ENCODE data around the gene FGGY.
"Not testable (repeated sequence)": the region's sequence is repeated elsewhere in the genome, so short reads cannot be mapped to it uniquely, and the experiment has no call there.

FGGY gene

DNA sequence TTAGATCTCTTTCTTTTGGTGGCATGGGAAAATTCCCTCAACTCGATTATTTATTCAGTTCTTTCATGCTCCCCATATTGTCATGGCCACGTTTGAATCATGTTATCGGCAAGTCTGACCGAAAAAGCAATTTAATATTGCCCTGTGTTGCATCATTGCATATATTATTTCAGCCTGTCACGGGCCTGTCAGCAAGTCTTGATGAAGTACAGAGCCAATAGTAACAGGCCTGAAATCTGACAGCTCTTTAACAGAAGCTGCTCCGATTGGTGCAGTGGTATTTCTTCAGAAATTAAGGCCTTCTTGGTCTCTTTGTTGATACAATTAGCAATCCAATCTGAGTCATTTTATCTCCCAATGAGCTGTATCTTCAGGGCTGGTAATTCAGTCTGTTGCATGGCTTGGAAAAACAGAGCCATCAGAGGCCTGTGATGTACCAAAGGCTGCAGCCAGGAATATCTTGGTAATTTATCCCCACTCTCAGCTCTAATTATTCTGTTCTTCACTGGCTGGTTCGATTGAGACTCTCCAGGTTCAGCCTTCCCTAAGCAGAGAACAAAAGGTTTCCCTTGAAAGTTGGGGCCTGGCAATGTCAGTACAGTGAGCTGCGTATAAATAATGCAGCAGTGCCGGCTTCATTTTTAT lies 149.5 kb downstream of the FGGY start:
- H3K4me1 ChIP-seq (ENCODE audit: control insufficient read depth, insufficient read depth, low read length) = peaks cover 9% of the 10 kb centered on the region; the same call in 1 of the 2 replicates
- H3K36me3 ChIP-seq (ENCODE audit: control insufficient read depth, insufficient read depth, low read length) = no peaks in the 10 kb centered on the region
- peak overlapping the region; percentile 1 for H3K27ac ChIP-seq (ENCODE audit: low read depth, low read length)
- H3K27me3 ChIP-seq (ENCODE audit: control insufficient read depth, insufficient read depth, low read length) = no peaks in the 10 kb centered on the region
- H3K4me3 ChIP-seq (ENCODE audit: low read depth, low read length) = no peak overlapping the region
- no peak overlapping the region for H3K9ac ChIP-seq (ENCODE audit: low read depth, low read length)
- H3K9me3 ChIP-seq (ENCODE audit: control insufficient read depth, insufficient read depth, low read length) = 0 out of 2 replicates have a peak, but pooled peaks cover 5% of the 10 kb centered on the region

DNA sequence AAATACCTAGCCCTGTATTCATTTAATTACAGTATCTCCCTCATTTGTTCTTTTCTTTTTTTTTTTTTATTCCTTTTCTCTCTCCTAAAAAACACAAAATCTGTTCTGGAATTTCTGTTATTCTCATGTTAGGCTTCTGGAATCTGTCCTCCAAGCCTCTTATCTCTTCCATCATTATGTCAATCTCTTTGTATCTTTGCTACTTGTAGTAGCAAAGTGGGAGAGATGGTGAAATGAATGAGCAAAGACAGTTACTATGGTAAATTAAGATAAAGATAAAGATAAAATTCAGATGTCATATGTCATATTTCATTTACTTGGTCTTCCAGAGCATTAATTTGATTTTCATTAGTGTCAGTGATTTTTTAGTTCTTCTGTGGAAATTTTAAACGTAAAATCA lies 155.1 kb downstream of the FGGY start:
- no peaks in the 10 kb centered on the region for H3K4me1 ChIP-seq (ENCODE audit: control insufficient read depth, insufficient read depth, low read length)
- no peak overlapping the region for H3K9ac ChIP-seq (ENCODE audit: low read depth, low read length)
- H3K27ac ChIP-seq (ENCODE audit: low read depth, low read length) = no peak overlapping the region
- H3K9me3 ChIP-seq (ENCODE audit: control insufficient read depth, insufficient read depth, low read length) = no peaks in the 10 kb centered on the region
- H3K36me3 ChIP-seq (ENCODE audit: control insufficient read depth, insufficient read depth, low read length) = no peaks in the 10 kb centered on the region
- H3K4me3 ChIP-seq (ENCODE audit: low read depth, low read length) = no peak overlapping the region
- H3K27me3 ChIP-seq (ENCODE audit: control insufficient read depth, insufficient read depth, low read length) = no peaks in the 10 kb centered on the region

DNA sequence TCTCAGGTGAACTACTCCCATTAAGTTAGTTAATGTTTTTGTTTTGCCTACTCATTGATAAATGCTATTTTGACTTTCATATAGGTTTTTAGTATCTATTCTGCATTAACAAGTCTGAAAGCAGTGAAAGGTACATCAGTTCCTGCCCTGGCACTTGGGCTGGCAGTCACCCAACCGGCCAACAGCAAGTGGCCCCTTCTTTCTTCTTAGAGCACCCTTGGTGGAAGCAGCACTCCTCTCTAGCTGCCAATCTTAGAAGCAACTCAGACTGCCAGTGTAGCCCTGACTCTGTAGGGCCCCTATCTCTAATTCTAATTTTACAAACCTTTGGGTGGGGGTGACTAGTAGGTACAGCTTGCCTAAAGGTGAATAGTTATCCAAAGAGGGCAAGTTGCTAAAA lies 155.7 kb downstream of the FGGY start:
- Histone ChIP-seq H3K9me3 (ENCODE audit: control insufficient read depth, insufficient read depth, low read length) (no peaks in the 10 kb centered on the region), H3K4me1 (ENCODE audit: control insufficient read depth, insufficient read depth, low read length) (no peaks in the 10 kb centered on the region), H3K9ac (ENCODE audit: low read depth, low read length) (no peak overlapping the region), H3K27me3 (ENCODE audit: control insufficient read depth, insufficient read depth, low read length) (no peaks in the 10 kb centered on the region), H3K4me3 (ENCODE audit: low read depth, low read length) (no peak overlapping the region), H3K36me3 (ENCODE audit: control insufficient read depth, insufficient read depth, low read length) (no peaks in the 10 kb centered on the region), H3K27ac (ENCODE audit: low read depth, low read length) (no peak overlapping the region)

DNA sequence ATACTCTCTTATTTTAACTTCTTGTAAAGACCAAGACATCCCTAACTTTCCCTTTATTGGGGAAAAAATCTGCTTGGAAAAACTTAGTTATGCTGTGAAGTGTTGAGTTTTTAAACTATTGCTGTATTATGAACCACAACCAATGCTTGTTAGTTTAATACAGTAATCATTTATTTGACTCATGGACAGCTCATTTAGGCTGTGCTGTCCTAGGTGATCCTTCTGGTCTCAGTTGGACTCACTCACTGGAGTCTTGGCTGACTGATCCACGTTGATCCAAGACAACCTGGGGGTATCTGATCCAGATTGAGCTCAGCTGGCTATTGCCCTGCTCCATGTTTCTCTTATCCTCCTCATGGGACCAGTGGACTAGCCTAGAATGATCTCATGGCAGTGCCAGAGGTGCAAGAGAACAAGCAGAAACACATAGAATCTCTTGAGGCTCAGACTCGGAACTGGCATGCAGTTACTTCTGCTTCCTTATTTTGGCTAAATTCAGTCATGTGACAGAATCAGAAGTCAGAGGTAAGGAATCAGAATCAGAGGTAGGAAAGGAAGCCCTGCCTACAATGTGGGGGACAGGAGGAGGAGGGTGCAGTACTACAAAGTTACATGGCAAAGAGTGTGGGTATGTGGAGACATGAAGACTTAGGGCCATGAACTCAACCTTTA lies 156.5 kb downstream of the FGGY start:
- no peak overlapping the region for H3K4me3 ChIP-seq (ENCODE audit: low read depth, low read length)
- H3K4me1 ChIP-seq (ENCODE audit: control insufficient read depth, insufficient read depth, low read length) = no peaks in the 10 kb centered on the region
- H3K36me3 ChIP-seq (ENCODE audit: control insufficient read depth, insufficient read depth, low read length) = no peaks in the 10 kb centered on the region
- H3K9me3 ChIP-seq (ENCODE audit: control insufficient read depth, insufficient read depth, low read length) = no peaks in the 10 kb centered on the region; the same call in 1 of the 2 replicates
- H3K27ac ChIP-seq (ENCODE audit: low read depth, low read length) = no peak overlapping the region
- no peaks in the 10 kb centered on the region for H3K27me3 ChIP-seq (ENCODE audit: control insufficient read depth, insufficient read depth, low read length)
- no peak overlapping the region for H3K9ac ChIP-seq (ENCODE audit: low read depth, low read length)

DNA sequence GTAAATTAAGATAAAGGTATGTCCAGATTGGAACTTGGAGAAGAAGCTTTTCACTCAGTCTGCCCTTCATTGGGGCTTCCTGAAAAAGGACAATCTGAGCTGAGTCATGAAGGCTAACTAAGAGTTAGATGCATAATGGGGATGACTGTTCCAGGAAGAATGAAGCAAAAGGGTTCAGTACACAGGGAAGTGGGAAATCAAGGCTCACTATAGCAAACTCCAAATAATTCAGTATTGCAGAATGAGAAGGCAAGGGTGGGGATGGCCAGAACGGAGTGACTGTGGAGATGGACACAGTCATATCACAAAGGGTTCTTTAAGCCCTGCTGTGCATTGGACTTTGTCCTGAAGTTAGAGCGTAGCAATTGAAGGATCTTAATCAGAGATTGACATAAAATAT lies 158.3 kb downstream of the FGGY start:
- no peak overlapping the region for H3K27ac ChIP-seq (ENCODE audit: low read depth, low read length)

DNA sequence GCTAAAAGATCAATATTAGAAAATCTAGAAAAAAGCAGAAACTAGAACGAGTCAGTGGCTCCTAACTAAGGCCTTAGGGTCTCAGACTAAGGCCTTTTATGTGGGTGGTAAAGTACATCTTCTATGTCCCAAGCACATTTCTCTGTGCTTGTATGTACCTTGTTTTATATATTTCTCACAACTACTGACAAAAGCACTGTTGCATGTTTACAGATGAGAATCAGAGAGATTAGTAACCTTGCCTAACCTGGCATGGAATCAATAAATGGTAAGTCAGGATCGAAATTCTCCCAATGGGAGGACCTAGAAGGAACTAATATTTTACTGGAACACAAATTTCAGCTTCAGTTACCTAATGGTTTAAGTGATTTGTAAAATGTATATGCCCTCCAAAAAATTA lies 160.9 kb downstream of the FGGY start:
- H3K4me1 ChIP-seq (ENCODE audit: control insufficient read depth, insufficient read depth, low read length) = no peaks in the 10 kb centered on the region
- no peak overlapping the region for H3K27ac ChIP-seq (ENCODE audit: low read depth, low read length)
- H3K36me3 ChIP-seq (ENCODE audit: control insufficient read depth, insufficient read depth, low read length) = no peaks in the 10 kb centered on the region
- H3K9ac ChIP-seq (ENCODE audit: low read depth, low read length) = no peak overlapping the region
- H3K27me3 ChIP-seq (ENCODE audit: control insufficient read depth, insufficient read depth, low read length) = no peaks in the 10 kb centered on the region
- no peaks in the 10 kb centered on the region; the same call in none of the 2 replicates for H3K9me3 ChIP-seq (ENCODE audit: control insufficient read depth, insufficient read depth, low read length)
- no peak overlapping the region for H3K4me3 ChIP-seq (ENCODE audit: low read depth, low read length)

More for the DNA sequence above, 158.3 kb downstream of the FGGY start:
- Histone ChIP-seq H3K4me3 (ENCODE audit: low read depth, low read length) (no peak overlapping the region), H3K9me3 (ENCODE audit: control insufficient read depth, insufficient read depth, low read length) (no peaks in the 10 kb centered on the region; the same call in none of the 2 replicates), H3K36me3 (ENCODE audit: control insufficient read depth, insufficient read depth, low read length) (no peaks in the 10 kb centered on the region), H3K27me3 (ENCODE audit: control insufficient read depth, insufficient read depth, low read length) (no peaks in the 10 kb centered on the region), H3K4me1 (ENCODE audit: control insufficient read depth, insufficient read depth, low read length) (no peaks in the 10 kb centered on the region), H3K9ac (ENCODE audit: low read depth, low read length) (no peak overlapping the region)

DNA sequence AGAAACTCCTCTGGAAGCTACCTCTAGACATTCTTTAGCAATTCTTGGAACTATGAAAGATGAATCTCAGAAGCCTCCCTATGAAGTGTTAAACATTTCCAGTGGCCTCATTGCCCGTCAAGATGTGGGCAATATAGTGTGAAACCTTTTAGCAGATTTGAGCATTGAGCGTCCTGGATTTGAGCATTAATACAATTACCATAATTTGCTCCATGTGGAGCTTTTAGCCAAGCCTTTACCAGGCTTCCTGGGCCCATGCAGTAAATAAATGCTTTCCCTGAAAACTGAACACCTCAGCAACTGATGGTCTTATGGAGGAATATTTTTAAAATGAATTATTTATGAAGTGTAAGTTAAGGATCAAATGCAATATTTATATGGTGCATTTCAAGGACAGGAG lies 162.0 kb downstream of the FGGY start:
- Histone ChIP-seq H3K4me1 (ENCODE audit: control insufficient read depth, insufficient read depth, low read length) (no peaks in the 10 kb centered on the region), H3K9ac (ENCODE audit: low read depth, low read length) (no peak overlapping the region), H3K4me3 (ENCODE audit: low read depth, low read length) (no peak overlapping the region), H3K9me3 (ENCODE audit: control insufficient read depth, insufficient read depth, low read length) (no peaks in the 10 kb centered on the region; the same call in none of the 2 replicates), H3K27ac (ENCODE audit: low read depth, low read length) (no peak overlapping the region), H3K27me3 (ENCODE audit: control insufficient read depth, insufficient read depth, low read length) (no peaks in the 10 kb centered on the region), H3K36me3 (ENCODE audit: control insufficient read depth, insufficient read depth, low read length) (no peaks in the 10 kb centered on the region)

DNA sequence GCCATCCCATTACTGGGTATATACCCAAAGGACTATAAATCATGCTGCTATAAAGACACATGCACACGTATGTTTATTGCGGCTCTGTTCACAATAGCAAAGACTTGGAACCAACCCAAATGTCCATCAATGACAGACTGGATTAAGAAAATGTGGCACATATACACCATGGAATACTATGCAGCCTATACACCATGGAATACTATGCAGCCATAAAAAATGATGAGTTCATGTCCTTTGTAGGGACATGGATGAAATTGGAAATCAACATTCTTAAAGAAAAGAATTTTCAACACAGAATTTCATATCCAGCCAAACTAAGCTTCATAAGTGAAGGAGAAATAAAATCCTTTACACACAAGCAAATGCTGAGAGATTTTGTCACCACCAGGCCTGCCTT lies 166.0 kb downstream of the FGGY start:
- not testable (repeated sequence) for H3K27ac ChIP-seq (ENCODE audit: low read depth, low read length); H3K36me3 ChIP-seq (ENCODE audit: control insufficient read depth, insufficient read depth, low read length); H3K4me1 ChIP-seq (ENCODE audit: control insufficient read depth, insufficient read depth, low read length); H3K4me3 ChIP-seq (ENCODE audit: low read depth, low read length); H3K27me3 ChIP-seq (ENCODE audit: control insufficient read depth, insufficient read depth, low read length); H3K9me3 ChIP-seq (ENCODE audit: control insufficient read depth, insufficient read depth, low read length); H3K9ac ChIP-seq (ENCODE audit: low read depth, low read length)

DNA sequence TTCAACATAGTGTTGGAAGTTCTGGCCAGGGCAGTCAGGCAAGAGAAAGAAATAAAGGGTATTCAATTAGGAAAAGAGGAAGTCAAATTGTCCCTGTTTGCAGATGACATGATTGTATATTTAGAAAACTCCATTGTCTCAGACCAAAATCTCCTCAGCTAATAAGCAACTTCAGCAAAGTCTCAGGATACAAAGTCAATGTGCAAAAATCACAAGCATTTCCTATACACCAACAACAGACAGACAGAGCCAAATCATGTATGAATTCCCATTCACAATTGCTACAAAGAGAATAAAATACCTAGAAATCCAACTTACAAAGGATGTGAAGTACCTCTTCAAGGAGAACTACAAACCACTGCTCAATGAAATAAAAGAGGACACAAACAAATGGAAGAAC lies 168.6 kb downstream of the FGGY start:
- H3K9me3 ChIP-seq (ENCODE audit: control insufficient read depth, insufficient read depth, low read length); H3K9ac ChIP-seq (ENCODE audit: low read depth, low read length); H3K36me3 ChIP-seq (ENCODE audit: control insufficient read depth, insufficient read depth, low read length); H3K27ac ChIP-seq (ENCODE audit: low read depth, low read length); H3K27me3 ChIP-seq (ENCODE audit: control insufficient read depth, insufficient read depth, low read length); H3K4me3 ChIP-seq (ENCODE audit: low read depth, low read length); H3K4me1 ChIP-seq (ENCODE audit: control insufficient read depth, insufficient read depth, low read length): not testable (repeated sequence)

DNA sequence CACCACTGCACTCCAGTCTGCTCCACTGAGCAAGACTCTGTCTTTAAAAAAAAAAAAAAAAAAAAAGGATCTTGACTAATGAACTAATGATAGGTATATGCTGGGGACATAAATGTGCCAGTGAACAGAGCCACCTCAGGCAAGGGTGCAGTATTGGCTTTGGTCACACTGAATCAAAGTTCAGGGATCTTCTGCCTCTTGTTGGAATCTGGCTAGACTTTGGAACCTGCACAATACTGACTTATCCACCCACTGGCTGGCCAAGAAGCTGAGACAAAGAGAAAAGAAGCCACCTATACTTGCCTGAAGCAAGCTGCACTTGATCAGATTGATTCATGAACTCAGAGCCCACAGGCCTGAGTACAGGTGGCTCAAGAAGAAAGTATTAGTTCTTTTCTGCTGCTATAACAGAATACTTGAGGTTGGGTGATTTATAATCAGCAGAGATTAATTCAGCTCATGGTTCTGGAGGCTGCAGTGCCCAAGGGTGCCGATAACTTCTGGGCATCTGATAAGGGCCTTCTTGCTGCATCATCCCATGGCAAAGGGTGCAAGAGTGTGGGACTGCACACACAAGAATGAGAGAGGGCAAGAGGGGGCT lies 172.0 kb downstream of the FGGY start:
- H3K4me1 ChIP-seq (ENCODE audit: control insufficient read depth, insufficient read depth, low read length) = no peaks in the 10 kb centered on the region
- H3K9me3 ChIP-seq (ENCODE audit: control insufficient read depth, insufficient read depth, low read length) = no peaks in the 10 kb centered on the region
- no peaks in the 10 kb centered on the region for H3K27me3 ChIP-seq (ENCODE audit: control insufficient read depth, insufficient read depth, low read length)
- H3K36me3 ChIP-seq (ENCODE audit: control insufficient read depth, insufficient read depth, low read length) = no peaks in the 10 kb centered on the region
- no peak overlapping the region for H3K9ac ChIP-seq (ENCODE audit: low read depth, low read length)
- no peak overlapping the region for H3K27ac ChIP-seq (ENCODE audit: low read depth, low read length)
- H3K4me3 ChIP-seq (ENCODE audit: low read depth, low read length) = no peak overlapping the region

DNA sequence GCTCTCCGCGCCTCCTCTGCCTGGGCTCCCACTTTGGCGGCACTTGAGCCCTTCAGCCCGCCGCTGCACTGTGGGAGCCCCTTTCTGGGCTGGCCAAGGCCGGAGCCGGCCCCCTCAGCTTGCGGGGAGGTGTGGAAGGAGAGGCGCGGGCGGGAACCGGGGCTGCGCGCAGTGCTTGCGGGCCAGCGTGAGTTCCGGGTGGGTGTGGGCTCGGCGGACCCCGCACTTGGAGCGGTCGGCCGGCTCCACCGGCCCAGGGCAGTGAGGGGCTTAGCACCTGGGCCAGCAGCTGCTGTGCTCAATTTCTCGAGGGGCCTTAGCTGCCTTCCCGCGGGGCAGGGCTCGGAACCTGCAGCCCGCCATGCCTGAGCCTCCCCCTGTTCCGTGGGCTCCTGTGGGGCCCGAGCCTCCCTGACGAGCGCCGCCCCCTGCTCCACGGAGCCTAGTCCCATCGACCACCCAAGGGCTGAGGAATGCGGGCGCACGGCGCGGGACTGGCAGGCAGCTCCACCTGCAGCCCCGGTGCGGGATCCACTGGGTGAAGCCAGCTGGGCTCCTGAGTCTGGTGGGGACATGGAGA lies 175.2 kb downstream of the FGGY start:
- H3K27ac ChIP-seq (ENCODE audit: low read depth, low read length); H3K4me1 ChIP-seq (ENCODE audit: control insufficient read depth, insufficient read depth, low read length); H3K9me3 ChIP-seq (ENCODE audit: control insufficient read depth, insufficient read depth, low read length); H3K27me3 ChIP-seq (ENCODE audit: control insufficient read depth, insufficient read depth, low read length); H3K4me3 ChIP-seq (ENCODE audit: low read depth, low read length); H3K9ac ChIP-seq (ENCODE audit: low read depth, low read length); H3K36me3 ChIP-seq (ENCODE audit: control insufficient read depth, insufficient read depth, low read length): not testable (repeated sequence)
